SK-N-MC (cell line): ENCODE measurements around the gene WDR70.

ENCODE experiments used
- EZH2 ChIP-seq: fragments of 200-600 bp; sonication (generic); IDR thresholded peaks from one replicate; pipeline ENCODE4 v1.6.1; 2017; ENCODE audit warnings: antibody characterized with exemption
- POLR2AphosphoS5 ChIP-seq: IDR thresholded peaks from 2 replicates; pipeline ENCODE4 v1.6.1; 2012; ENCODE audit warnings: mild to moderate bottlenecking, low read depth, low read length, borderline replicate concordance

DNA sequence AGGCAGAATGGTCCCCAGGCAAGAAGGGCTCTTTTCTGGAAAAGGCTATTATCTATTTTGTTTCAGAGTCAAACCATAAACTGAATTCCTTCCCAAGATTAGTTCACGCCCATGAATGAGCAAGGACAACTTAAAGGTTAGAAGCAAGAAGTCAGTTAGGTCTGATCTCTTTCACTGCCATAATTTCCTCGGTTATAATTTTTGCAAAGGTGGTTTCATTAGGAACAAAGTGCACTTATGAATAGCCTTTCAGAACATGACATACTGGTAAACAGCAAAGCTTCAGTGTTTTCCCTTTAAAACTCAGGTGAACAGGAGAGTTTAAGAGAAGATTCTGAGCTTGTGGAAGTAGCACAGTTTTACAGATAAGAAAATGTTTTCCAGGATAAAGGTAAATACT is 282.8 kb downstream of the WDR70 start:
- TF ChIP-seq POLR2AphosphoS5 = no peak
- no peak for TF ChIP-seq EZH2
